ENCODE measurements around the gene FTCD. TPM values are rescaled to one million over a fixed set of nuclear protein-coding genes. Genes with fewer than 3 reads are reported as not detected.
A peak's percentile ranks its signal among the peaks of the same experiment; 100 is the strongest.

Gene FTCD
- total RNA-seq, 1 donor, result 0.36 TPM

GRCh38 chr21:46119637-46120271 is 35.6 kb downstream of the FTCD start:
- Histone ChIP-seq H3K9me3 (ENCODE audit: low read depth, low read length) (peaks cover 1% of the 10 kb centered on the region), H3K4me3 (ENCODE audit: insufficient read depth, low read length) (no peak overlapping the region), H3K4me2 (ENCODE audit: insufficient read depth, low read length) (no peak overlapping the region), H4K20me1 (ENCODE audit: insufficient read depth, low read length) (peaks cover 48% of the 10 kb centered on the region), H3K27ac (ENCODE audit: low read depth, low read length) (no peak overlapping the region), H2AFZ (ENCODE audit: low read length) (no peak overlapping the region), H3K4me1 (ENCODE audit: insufficient read depth, low read length) (peaks cover 27% of the 10 kb centered on the region), H3K27me3 (ENCODE audit: insufficient read depth, low read length) (no peaks in the 10 kb centered on the region), H3K36me3 (ENCODE audit: insufficient read depth, low read length) (peaks cover 95% of the 10 kb centered on the region), H3K79me2 (ENCODE audit: insufficient read depth, low read length) (peaks cover 68% of the 10 kb centered on the region)
- peak; percentile 76 for DNase-seq (ENCODE audit: insufficient read length, low spot score, missing footprints)
- TF ChIP-seq CTCF (IDR thresholded peaks at IDR 0.05; ENCODE audit: extremely low read depth, low read depth, low read length), result no peak

- Histone ChIP-seq H3K27ac (ENCODE audit: low read depth, low read length) (no peak overlapping the region), H3K9me3 (ENCODE audit: low read depth, low read length) (peaks cover 2% of the 10 kb centered on the region), H3K4me1 (ENCODE audit: insufficient read depth, low read length) (peaks cover 27% of the 10 kb centered on the region)
These were observed 36.2 kb downstream of the FTCD start for GRCh38 chr21:46119144-46119636.

GRCh38 chr21:46118316-46119143 is 36.8 kb downstream of the FTCD start:
- Histone ChIP-seq H4K20me1 (ENCODE audit: insufficient read depth, low read length) (peaks cover 39% of the 10 kb centered on the region), H3K4me2 (ENCODE audit: insufficient read depth, low read length) (no peak overlapping the region), H3K9me3 (ENCODE audit: low read depth, low read length) (peaks cover 2% of the 10 kb centered on the region), H3K4me3 (ENCODE audit: insufficient read depth, low read length) (no peak overlapping the region), H3K27ac (ENCODE audit: low read depth, low read length) (no peak overlapping the region), H3K4me1 (ENCODE audit: insufficient read depth, low read length) (peaks cover 25% of the 10 kb centered on the region), H2AFZ (ENCODE audit: low read length) (no peak overlapping the region), H3K27me3 (ENCODE audit: insufficient read depth, low read length) (no peaks in the 10 kb centered on the region), H3K79me2 (ENCODE audit: insufficient read depth, low read length) (peaks cover 65% of the 10 kb centered on the region), H3K36me3 (ENCODE audit: insufficient read depth, low read length) (peaks cover 95% of the 10 kb centered on the region)
- peak; percentile 86 for DNase-seq (ENCODE audit: insufficient read length, low spot score, missing footprints)
- no peak for TF ChIP-seq CTCF (IDR thresholded peaks at IDR 0.05; ENCODE audit: extremely low read depth, low read depth, low read length)

More at GRCh38 chr21:46119144-46119636, 36.2 kb downstream of the FTCD start:
- no peaks in the 10 kb centered on the region for H3K27me3 ChIP-seq (ENCODE audit: insufficient read depth, low read length)
- H3K36me3 ChIP-seq (ENCODE audit: insufficient read depth, low read length), result peaks cover 95% of the 10 kb centered on the region
- peaks cover 42% of the 10 kb centered on the region for H4K20me1 ChIP-seq (ENCODE audit: insufficient read depth, low read length)
- H3K4me2 ChIP-seq (ENCODE audit: insufficient read depth, low read length), result no peak overlapping the region
- H3K79me2 ChIP-seq (ENCODE audit: insufficient read depth, low read length), result peaks cover 67% of the 10 kb centered on the region
- TF ChIP-seq CTCF (IDR thresholded peaks at IDR 0.05; ENCODE audit: extremely low read depth, low read depth, low read length), result no peak
- H2AFZ ChIP-seq (ENCODE audit: low read length), result no peak overlapping the region
- no peak overlapping the region for H3K4me3 ChIP-seq (ENCODE audit: insufficient read depth, low read length)
- DNase-seq (ENCODE audit: insufficient read length, low spot score, missing footprints), result peak; percentile 56
